Measurements from ENCODE around the gene AOC3. TPM values are rescaled to one million over a fixed set of nuclear protein-coding genes. Genes with fewer than 3 reads are reported as not detected.

The AOC3 gene, protein sequence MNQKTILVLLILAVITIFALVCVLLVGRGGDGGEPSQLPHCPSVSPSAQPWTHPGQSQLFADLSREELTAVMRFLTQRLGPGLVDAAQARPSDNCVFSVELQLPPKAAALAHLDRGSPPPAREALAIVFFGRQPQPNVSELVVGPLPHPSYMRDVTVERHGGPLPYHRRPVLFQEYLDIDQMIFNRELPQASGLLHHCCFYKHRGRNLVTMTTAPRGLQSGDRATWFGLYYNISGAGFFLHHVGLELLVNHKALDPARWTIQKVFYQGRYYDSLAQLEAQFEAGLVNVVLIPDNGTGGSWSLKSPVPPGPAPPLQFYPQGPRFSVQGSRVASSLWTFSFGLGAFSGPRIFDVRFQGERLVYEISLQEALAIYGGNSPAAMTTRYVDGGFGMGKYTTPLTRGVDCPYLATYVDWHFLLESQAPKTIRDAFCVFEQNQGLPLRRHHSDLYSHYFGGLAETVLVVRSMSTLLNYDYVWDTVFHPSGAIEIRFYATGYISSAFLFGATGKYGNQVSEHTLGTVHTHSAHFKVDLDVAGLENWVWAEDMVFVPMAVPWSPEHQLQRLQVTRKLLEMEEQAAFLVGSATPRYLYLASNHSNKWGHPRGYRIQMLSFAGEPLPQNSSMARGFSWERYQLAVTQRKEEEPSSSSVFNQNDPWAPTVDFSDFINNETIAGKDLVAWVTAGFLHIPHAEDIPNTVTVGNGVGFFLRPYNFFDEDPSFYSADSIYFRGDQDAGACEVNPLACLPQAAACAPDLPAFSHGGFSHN
- polyA plus RNA-seq (2013, experiment 1 of 2): 0.30 TPM
- polyA plus RNA-seq (2013, experiment 2 of 2): 0.57 TPM

DNA sequence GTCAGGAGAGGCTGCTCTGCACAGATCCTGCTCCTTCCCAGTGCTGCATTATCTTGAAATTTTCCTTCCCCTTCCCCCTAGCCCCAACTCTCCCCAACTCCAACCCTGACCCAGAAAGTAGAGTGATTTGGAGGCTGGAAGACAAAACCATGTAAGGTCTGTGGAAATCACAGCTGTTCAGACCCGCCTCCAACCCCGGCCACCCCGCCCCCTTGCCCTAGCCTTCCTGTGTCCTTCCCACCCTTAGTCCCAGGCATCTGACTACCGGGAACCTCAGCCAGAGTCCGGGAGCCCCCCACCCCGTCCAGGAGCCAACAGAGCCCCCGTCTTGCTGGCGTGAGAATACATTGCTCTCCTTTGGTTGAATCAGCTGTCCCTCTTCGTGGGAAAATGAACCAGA, at the start of gene AOC3:
TSS of gene AOC3 (plus strand) at position 246 of the 400 bp plus-strand sequence. CDS start at position 391, 145 bp downstream.
- Histone ChIP-seq H3K4me1 (ENCODE audit: insufficient read depth, low read length) (no peaks in the 10 kb centered on the region), H3K27ac (ENCODE audit: low read depth, low read length) (no peak within 1 kb of the TSS), H3K27me3 (ENCODE audit: insufficient read depth, low read length) (no peaks in the 10 kb centered on the region), H3K36me3 (ENCODE audit: insufficient read depth, low read length) (no peaks in the 10 kb centered on the region), H3K4me3 (ENCODE audit: low read length) (no peak within 1 kb of the TSS), H3K9ac (ENCODE audit: low read depth, low read length) (no peak within 1 kb of the TSS), H3K9me3 (ENCODE audit: insufficient read depth, low read depth, low read length) (no peaks in the 10 kb centered on the region)
- 75% methylated on average over 9 of the region's 9 CpGs for WGBS

DNA sequence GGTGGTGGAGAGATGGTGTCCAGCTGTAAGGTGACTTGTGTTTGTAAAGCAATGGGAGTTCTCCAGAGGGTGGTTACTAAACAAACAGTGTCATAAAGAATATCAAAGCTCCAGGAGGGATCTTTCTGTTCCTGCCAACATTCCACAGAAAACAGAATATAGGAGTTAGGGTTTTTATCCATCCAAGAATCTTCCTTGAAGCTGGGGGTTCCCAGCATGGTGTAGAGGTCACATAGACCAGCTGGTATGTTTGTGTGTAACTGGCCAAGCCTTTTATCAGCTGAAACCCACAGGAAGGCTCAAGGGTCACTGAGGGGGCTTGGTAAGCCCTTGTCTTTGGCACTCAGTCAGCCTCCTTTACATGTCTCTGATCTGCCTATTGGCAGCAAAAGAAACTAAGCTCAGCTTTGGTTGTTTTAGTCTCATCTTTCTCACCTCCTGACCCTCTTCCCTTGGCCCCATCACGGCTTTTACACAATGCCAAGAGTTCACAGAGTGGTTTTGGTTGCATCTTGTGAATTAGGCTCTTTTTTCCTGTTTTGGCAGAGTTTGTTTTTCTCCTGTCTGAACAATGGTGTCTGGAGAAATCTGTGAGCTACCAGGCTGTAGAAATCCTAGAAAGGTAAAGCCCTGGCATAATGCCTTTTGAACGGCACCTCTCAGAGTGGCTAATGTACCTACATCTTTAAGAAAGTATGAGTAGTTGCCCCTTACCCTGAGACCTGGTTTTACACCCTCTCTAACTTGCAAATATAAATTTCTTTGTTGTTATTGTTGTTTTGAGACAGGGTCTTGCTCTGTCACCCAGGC, 47.7 kb upstream of the AOC3 start:
- Histone ChIP-seq H3K4me3 (ENCODE audit: low read length) (no peak overlapping the region), H3K27me3 (ENCODE audit: insufficient read depth, low read length) (peaks cover 24% of the 10 kb centered on the region), H3K9me3 (ENCODE audit: insufficient read depth, low read depth, low read length) (no peaks in the 10 kb centered on the region), H3K36me3 (ENCODE audit: insufficient read depth, low read length) (no peaks in the 10 kb centered on the region), H3K9ac (ENCODE audit: low read depth, low read length) (no peak overlapping the region), H3K4me1 (ENCODE audit: insufficient read depth, low read length) (no peaks in the 10 kb centered on the region), H3K27ac (ENCODE audit: low read depth, low read length) (peak overlapping the region; percentile 52; the same call in 1 of the 2 replicates)
- 95% methylated on average over 2 of the region's 2 CpGs for WGBS

DNA sequence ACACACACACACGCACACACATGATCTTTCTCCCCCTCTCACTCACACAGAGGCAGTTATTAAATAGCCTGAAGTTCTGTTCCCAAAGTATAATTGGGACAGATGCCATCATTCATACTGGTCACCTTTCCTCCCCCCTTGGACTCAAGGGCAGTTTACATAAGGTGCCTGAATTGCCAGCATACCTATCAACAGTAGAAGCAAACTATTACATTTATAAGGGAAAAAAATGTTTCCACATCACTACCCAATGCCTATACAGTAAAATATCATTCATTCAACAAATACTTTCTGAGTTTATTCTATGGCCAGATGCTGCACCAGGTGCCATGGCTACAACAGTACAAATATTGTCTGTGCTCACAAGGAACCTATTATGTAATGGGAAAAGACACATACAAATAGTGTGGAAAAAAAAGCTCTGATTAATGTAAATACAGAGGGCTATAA, 46.1 kb upstream of the AOC3 start:
- WGBS: 93% methylated on average over 1 of the region's 1 CpG
- H3K9ac ChIP-seq (ENCODE audit: low read depth, low read length): no peak overlapping the region
- H3K27me3 ChIP-seq (ENCODE audit: insufficient read depth, low read length): peaks cover 16% of the 10 kb centered on the region
- no peak overlapping the region for H3K27ac ChIP-seq (ENCODE audit: low read depth, low read length)
- H3K4me3 ChIP-seq (ENCODE audit: low read length): no peak overlapping the region
- peaks cover 11% of the 10 kb centered on the region; the same call in 1 of the 2 replicates for H3K36me3 ChIP-seq (ENCODE audit: insufficient read depth, low read length)
- no peaks in the 10 kb centered on the region for H3K4me1 ChIP-seq (ENCODE audit: insufficient read depth, low read length)
- H3K9me3 ChIP-seq (ENCODE audit: insufficient read depth, low read depth, low read length): no peaks in the 10 kb centered on the region

DNA sequence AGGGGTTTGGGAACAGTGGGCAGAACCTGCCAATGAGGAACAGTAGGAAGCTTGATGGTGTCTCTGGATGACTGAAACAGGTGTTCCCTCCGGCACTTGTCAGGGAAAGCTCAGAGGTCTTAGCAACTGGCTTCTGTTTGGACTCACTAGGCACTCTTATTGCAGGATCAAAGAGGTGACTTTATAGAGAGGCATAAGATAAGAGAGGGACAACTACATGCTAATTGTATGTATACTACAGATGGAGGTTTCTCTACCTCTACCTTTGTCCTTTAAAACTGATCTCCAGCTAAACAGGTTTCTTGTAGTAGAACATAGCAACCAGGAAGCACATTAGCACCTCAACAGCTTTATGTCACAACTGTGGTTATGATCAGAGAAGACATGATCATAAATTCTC, 44.8 kb upstream of the AOC3 start:
- no peak overlapping the region for H3K27ac ChIP-seq (ENCODE audit: low read depth, low read length)
- 93% methylated on average over 1 of the region's 1 CpG for WGBS
- no peak overlapping the region for H3K9ac ChIP-seq (ENCODE audit: low read depth, low read length)
- peaks cover 24% of the 10 kb centered on the region for H3K36me3 ChIP-seq (ENCODE audit: insufficient read depth, low read length)
- no peak overlapping the region for H3K4me3 ChIP-seq (ENCODE audit: low read length)
- no peaks in the 10 kb centered on the region for H3K4me1 ChIP-seq (ENCODE audit: insufficient read depth, low read length)
- no peaks in the 10 kb centered on the region for H3K9me3 ChIP-seq (ENCODE audit: insufficient read depth, low read depth, low read length)
- peaks cover 7% of the 10 kb centered on the region; the same call in 1 of the 2 replicates for H3K27me3 ChIP-seq (ENCODE audit: insufficient read depth, low read length)

DNA sequence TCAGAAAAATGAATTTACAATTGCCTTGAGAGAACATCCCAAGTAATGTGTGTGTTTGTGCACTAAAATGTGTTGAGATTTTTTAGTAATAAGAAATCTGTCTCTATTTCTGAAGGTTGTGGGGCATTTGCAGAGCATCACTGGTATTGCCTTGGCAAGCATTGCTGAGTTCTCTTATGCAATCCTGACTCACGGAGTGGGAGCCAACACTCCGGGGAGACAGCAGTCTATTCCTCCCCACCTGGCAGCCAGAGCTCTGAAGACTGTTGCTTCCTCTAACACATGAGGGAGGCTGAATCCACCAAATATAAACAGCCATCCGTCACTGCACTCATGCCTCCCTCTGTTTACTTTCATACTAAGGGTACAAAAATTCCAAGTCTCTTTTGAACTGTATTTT, 41.7 kb upstream of the AOC3 start:
- H3K4me1 ChIP-seq (ENCODE audit: insufficient read depth, low read length): no peaks in the 10 kb centered on the region
- H3K36me3 ChIP-seq (ENCODE audit: insufficient read depth, low read length): peaks cover 44% of the 10 kb centered on the region
- no peaks in the 10 kb centered on the region for H3K27me3 ChIP-seq (ENCODE audit: insufficient read depth, low read length)
- H3K9ac ChIP-seq (ENCODE audit: low read depth, low read length): no peak overlapping the region
- WGBS: 83% methylated on average over 3 of the region's 3 CpGs
- no peak overlapping the region for H3K4me3 ChIP-seq (ENCODE audit: low read length)
- H3K27ac ChIP-seq (ENCODE audit: low read depth, low read length): no peak overlapping the region
- H3K9me3 ChIP-seq (ENCODE audit: insufficient read depth, low read depth, low read length): no peaks in the 10 kb centered on the region

DNA sequence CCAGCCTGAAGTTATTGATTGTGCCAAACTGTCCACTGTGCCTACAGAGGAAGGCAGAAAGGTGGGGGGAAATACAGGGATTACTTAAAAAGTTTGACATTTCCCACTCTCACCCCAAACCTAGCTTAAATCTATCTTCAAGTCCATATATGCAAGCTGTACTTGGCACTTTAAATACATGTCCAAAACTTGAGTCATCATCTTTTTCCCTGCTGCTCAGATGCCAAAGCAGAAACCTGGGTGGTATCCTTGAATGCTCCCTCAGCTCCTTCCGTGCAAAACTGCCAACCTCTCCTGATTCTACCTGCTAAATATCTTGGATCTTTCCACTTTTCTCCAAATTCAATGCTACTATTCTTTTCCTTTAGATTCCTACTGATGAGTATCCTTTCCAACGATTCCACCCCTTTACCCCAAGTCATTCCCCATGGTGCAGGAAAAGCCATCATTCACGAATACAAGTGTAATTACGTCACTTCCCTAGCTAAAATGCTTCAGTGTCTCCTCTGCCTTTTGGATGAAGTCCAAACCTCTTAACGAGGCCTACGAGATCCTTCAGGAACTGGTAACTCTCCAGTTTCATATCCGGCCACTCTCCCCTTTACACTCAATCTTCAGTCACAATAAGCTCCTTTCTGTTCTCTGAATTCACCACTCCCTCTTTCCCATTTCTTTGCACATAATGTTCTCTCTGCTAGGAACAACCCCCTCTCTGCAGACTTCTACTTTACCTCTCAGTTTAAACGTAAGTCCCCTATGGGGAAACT, 36.2 kb upstream of the AOC3 start:
- Histone ChIP-seq H3K9ac (ENCODE audit: low read depth, low read length) (no peak overlapping the region), H3K4me3 (ENCODE audit: low read length) (no peak overlapping the region), H3K4me1 (ENCODE audit: insufficient read depth, low read length) (no peaks in the 10 kb centered on the region), H3K27me3 (ENCODE audit: insufficient read depth, low read length) (no peaks in the 10 kb centered on the region), H3K36me3 (ENCODE audit: insufficient read depth, low read length) (peaks cover 88% of the 10 kb centered on the region), H3K9me3 (ENCODE audit: insufficient read depth, low read depth, low read length) (no peaks in the 10 kb centered on the region), H3K27ac (ENCODE audit: low read depth, low read length) (no peak overlapping the region)
- 90% methylated on average over 8 of the region's 8 CpGs for WGBS

DNA sequence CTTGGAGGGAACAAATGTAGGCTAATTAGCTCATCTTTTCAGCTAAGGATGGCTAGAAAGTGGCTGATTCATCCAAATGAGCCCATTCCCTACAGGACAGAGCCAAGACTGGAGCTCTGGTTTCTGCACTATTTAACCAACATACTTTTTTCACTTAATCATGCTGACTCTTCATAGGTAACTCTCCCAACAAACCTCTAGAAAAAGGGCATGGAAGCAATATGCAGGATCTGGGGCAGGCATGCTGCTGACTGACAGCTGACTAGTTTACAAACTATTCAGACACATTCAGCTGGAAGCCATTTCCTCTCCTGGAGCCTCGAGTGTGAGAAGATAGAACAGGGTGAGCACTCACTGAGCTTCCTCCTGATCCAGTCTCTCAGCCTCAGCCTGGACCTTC, 33.1 kb upstream of the AOC3 start:
- Histone ChIP-seq H3K27ac (ENCODE audit: low read depth, low read length) (no peak overlapping the region), H3K36me3 (ENCODE audit: insufficient read depth, low read length) (peaks cover 81% of the 10 kb centered on the region), H3K9me3 (ENCODE audit: insufficient read depth, low read depth, low read length) (no peaks in the 10 kb centered on the region), H3K4me3 (ENCODE audit: low read length) (no peak overlapping the region), H3K4me1 (ENCODE audit: insufficient read depth, low read length) (no peaks in the 10 kb centered on the region), H3K9ac (ENCODE audit: low read depth, low read length) (no peak overlapping the region), H3K27me3 (ENCODE audit: insufficient read depth, low read length) (no peaks in the 10 kb centered on the region)
- 93% methylated on average over 1 of the region's 1 CpG for WGBS

DNA sequence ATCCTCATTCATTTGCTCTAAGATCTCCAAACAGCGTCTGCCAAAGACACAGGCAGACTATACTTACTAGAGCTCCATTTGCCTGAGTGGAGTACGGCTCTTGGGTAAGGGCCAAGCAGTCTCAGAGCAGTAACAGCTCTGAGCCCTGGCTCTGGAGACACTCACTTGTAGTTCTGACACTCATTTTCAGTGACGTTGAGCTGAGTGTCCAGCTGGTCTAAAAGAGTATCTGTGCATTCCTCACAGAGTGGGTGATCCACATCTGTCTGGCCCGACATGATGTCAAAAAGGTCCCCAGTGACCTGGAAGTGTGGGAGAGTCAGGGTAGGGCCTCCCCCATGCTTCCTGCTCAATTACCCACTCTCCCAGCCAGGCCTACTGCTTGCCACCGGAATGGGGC, 32.6 kb upstream of the AOC3 start:
- Histone ChIP-seq H3K4me3 (ENCODE audit: low read length) (no peak overlapping the region), H3K27me3 (ENCODE audit: insufficient read depth, low read length) (no peaks in the 10 kb centered on the region), H3K27ac (ENCODE audit: low read depth, low read length) (no peak overlapping the region), H3K9me3 (ENCODE audit: insufficient read depth, low read depth, low read length) (no peaks in the 10 kb centered on the region), H3K9ac (ENCODE audit: low read depth, low read length) (no peak overlapping the region), H3K36me3 (ENCODE audit: insufficient read depth, low read length) (peaks cover 78% of the 10 kb centered on the region), H3K4me1 (ENCODE audit: insufficient read depth, low read length) (no peaks in the 10 kb centered on the region)
- 95% methylated on average over 5 of the region's 5 CpGs for WGBS

DNA sequence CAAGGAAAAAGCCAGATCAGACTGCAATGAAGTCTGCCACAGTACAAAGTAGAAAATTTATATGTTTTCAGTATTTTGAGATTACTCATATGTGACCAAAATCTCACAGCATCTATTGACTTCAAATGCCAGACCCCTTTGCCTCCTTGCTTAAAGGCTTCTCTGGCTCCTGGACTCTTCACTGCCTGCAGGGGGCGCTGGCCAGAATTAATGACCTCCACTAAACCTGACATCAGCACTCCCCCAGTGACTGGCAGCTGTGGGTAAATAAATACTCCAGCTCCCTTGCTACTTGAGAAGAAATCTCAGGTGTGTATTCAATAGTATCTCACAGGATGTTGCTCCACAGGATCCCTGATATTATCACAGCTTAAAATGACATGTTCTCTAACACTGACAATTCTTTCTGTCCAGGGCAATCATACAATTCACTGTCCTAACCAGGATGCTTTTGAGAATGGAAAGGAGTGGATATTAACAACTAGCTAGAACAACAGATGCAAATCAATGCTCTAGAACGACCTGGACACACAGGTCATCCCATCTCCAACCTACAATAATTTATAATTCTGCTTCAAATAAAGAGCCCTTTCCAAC, 31.0 kb upstream of the AOC3 start:
- no peaks in the 10 kb centered on the region for H3K9me3 ChIP-seq (ENCODE audit: insufficient read depth, low read depth, low read length)
- H3K27me3 ChIP-seq (ENCODE audit: insufficient read depth, low read length): no peaks in the 10 kb centered on the region
- H3K27ac ChIP-seq (ENCODE audit: low read depth, low read length): no peak overlapping the region
- no peak overlapping the region for H3K9ac ChIP-seq (ENCODE audit: low read depth, low read length)
- no peaks in the 10 kb centered on the region for H3K4me1 ChIP-seq (ENCODE audit: insufficient read depth, low read length)
- no peak overlapping the region for H3K4me3 ChIP-seq (ENCODE audit: low read length)
- 15% methylated on average over 2 of the region's 2 CpGs for WGBS
- H3K36me3 ChIP-seq (ENCODE audit: insufficient read depth, low read length): peaks cover 62% of the 10 kb centered on the region

DNA sequence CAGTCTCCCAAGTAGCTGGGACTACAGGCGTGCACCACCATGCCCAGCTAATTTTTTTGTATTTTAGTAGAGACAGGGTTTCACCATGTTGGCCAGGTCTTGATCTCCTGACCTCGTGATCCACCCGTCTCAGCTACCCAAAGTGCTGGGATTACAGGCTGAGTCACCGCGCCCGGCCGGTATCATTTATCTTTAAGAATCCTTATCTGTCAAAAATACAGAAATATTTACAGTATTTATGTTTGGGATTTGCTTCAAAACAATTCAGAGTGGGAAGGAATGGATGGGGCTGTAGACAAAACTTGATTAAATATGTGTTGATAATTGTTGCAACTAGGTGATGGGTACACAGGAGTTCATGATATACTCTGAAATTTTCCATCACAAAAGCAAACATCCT, 29.8 kb upstream of the AOC3 start:
- Histone ChIP-seq H3K27me3 (ENCODE audit: insufficient read depth, low read length) (no peaks in the 10 kb centered on the region), H3K4me1 (ENCODE audit: insufficient read depth, low read length) (no peaks in the 10 kb centered on the region), H3K4me3 (ENCODE audit: low read length) (no peak overlapping the region), H3K27ac (ENCODE audit: low read depth, low read length) (no peak overlapping the region), H3K9me3 (ENCODE audit: insufficient read depth, low read depth, low read length) (no peaks in the 10 kb centered on the region), H3K9ac (ENCODE audit: low read depth, low read length) (no peak overlapping the region), H3K36me3 (ENCODE audit: insufficient read depth, low read length) (peaks cover 50% of the 10 kb centered on the region)
- 97% methylated on average over 3 of the region's 7 CpGs for WGBS
